GM19035 (cell line): ENCODE results near the gene CFAP77.

Source experiments
- ATAC-seq: cut with Tn5 transposase; IDR thresholded peaks from one replicate; pipeline ENCODE4 v1.9.1; 2021; ENCODE audit not compliant: unreplicated experiment

CFAP77 gene

GRCh38 chr9:132447346-132447745, 37.3 kb downstream of the CFAP77 start:
- no peak for ATAC-seq

- no peak for ATAC-seq
These were observed 37.9 kb downstream of the CFAP77 start for GRCh38 chr9:132447902-132448301.

- no peak for ATAC-seq
These were observed 41.3 kb downstream of the CFAP77 start for GRCh38 chr9:132451276-132451675.

GRCh38 chr9:132456241-132456640, 46.2 kb downstream of the CFAP77 start:
- no peak for ATAC-seq

GRCh38 chr9:132457504-132458236, 47.7 kb downstream of the CFAP77 start:
- ATAC-seq = no peak

- ATAC-seq = no peak
These were observed 48.4 kb downstream of the CFAP77 start for GRCh38 chr9:132458432-132458831.

GRCh38 chr9:132459661-132460060, 49.6 kb downstream of the CFAP77 start:
- no peak for ATAC-seq

- ATAC-seq = no peak
These were observed 50.2 kb downstream of the CFAP77 start for GRCh38 chr9:132460240-132460639.

GRCh38 chr9:132461281-132461896, 51.4 kb downstream of the CFAP77 start:
- no peak for ATAC-seq

- no peak for ATAC-seq
These were observed 52.0 kb downstream of the CFAP77 start for GRCh38 chr9:132461971-132462370.

- no peak for ATAC-seq
These were observed 54.5 kb downstream of the CFAP77 start for GRCh38 chr9:132464547-132464946.

GRCh38 chr9:132465131-132465635, 55.2 kb downstream of the CFAP77 start:
- ATAC-seq = no peak

GRCh38 chr9:132472199-132472598, 62.2 kb downstream of the CFAP77 start:
- ATAC-seq = no peak

- ATAC-seq = no peak
These were observed 62.6 kb downstream of the CFAP77 start for GRCh38 chr9:132472599-132472998.

GRCh38 chr9:132474253-132474652, 64.2 kb downstream of the CFAP77 start:
- ATAC-seq = no peak

- no peak for ATAC-seq
These were observed 68.5 kb downstream of the CFAP77 start for GRCh38 chr9:132478353-132479050.

GRCh38 chr9:132479733-132480132, 69.7 kb downstream of the CFAP77 start:
- ATAC-seq = no peak

- ATAC-seq = no peak
These were observed 71.2 kb downstream of the CFAP77 start for GRCh38 chr9:132481053-132481849.

GRCh38 chr9:132482196-132482813, 72.3 kb downstream of the CFAP77 start:
- no peak for ATAC-seq

- no peak for ATAC-seq
These were observed 75.4 kb downstream of the CFAP77 start for GRCh38 chr9:132485393-132485792.
